Activated T-cell treated with anti-CD3 and anti-CD28 coated beads, Interleukin-2, amount 50 U/mL, for 72 hours (primary cell): ENCODE measurements around the gene UNC13B. TPM values are rescaled to one million over a fixed set of nuclear protein-coding genes. Genes with fewer than 3 reads are reported as not detected.

Experiments used
- ATAC-seq, 2 donors: fragments of 150-1000 bp; cut with Tn5 transposase; replicated peaks in 1 of 2; 2 replicates each; pipeline ENCODE4 v1.10.0; 2021; ENCODE audit warnings: moderate library complexity in 2 of 2, mild to moderate bottlenecking in 1 of 2
- DNase-seq, 2 donors: peaks; one replicate each; pipeline ENCODE4 v3.0.0; 2021 to 2022; ENCODE audit warnings: mixed read lengths in 1 of 2
- H3K27ac Mint-ChIP-seq: one replicate; pipeline ENCODE4 v1.8.0; 2022; ENCODE audit warnings: mild to moderate bottlenecking, moderate library complexity, mixed read lengths
- H3K27me3 Mint-ChIP-seq: one replicate; pipeline ENCODE4 v1.8.0; 2022; ENCODE audit warnings: low read depth, mixed read lengths
- H3K36me3 Mint-ChIP-seq, 2 donors: one replicate each; pipeline ENCODE4 v1.8.0; 2022; ENCODE audit warnings: mixed read lengths in 2 of 2, mild to moderate bottlenecking in 1 of 2; ENCODE audit not compliant: insufficient read depth in 2 of 2
- H3K4me1 Mint-ChIP-seq: one replicate; pipeline ENCODE4 v1.8.0; 2022; ENCODE audit warnings: low read depth, mixed read lengths
- H3K4me3 Mint-ChIP-seq, 2 donors: one replicate each; pipeline ENCODE4 v1.8.0; 2022; ENCODE audit warnings: mild to moderate bottlenecking in 2 of 2, mixed read lengths in 2 of 2, moderate library complexity in 2 of 2
- H3K9me3 Mint-ChIP-seq, 2 donors: one replicate each; pipeline ENCODE4 v1.8.0; 2022; ENCODE audit warnings: mixed read lengths in 2 of 2
- total RNA-seq, 2 donors: library from RNA; stranded (reverse); gene quantifications; one replicate each; pipeline ENCODE4 v1.2.3, GENCODE V29; 2022

The UNC13B gene
- total RNA-seq, 2 donors from 2014 or later, result 0.91 to 1.2 TPM

- Mint-ChIP-seq H3K27me3 (no peaks in the 10 kb centered on the region), H3K36me3 (no peaks in the 10 kb centered on the region), H3K4me3 (peak overlapping the region in 1 of 2 donors; percentile 2), H3K4me1 (peaks cover 37% of the 10 kb centered on the region), H3K9me3 (no peaks in the 10 kb centered on the region), H3K27ac (no peak overlapping the region)
- peak; percentile 47 to 56 for ATAC-seq
- DNase-seq, result no peak
Observed at GRCh38 chr9:35277628-35278359, 116.0 kb downstream of the UNC13B start.

DNA sequence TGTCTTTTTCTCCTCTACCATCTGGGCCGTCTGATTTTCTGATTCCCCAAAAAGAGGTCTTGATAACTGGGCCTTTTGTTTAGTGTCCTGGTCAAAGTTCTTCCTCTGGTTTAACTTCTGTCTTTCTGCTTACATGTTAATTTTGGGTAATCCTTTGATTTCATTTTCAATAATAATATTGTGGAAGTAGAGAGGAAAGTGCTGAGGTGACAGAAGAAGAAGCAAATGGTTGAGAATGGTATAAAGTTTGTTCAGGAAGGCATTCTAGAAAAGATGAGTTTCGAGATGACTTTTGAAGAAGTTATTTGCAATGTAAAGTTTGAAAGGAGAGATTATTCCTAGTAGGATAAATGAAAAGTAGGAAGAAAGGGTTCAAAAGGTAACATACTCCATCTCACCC, 118.1 kb downstream of the UNC13B start:
- ATAC-seq, result no peak
- H3K4me1 Mint-ChIP-seq, result peaks cover 30% of the 10 kb centered on the region
- no peaks in the 10 kb centered on the region for H3K9me3 Mint-ChIP-seq
- no peaks in the 10 kb centered on the region for H3K27me3 Mint-ChIP-seq
- H3K4me3 Mint-ChIP-seq, result no peak overlapping the region
- H3K36me3 Mint-ChIP-seq, result no peaks in the 10 kb centered on the region
- no peak overlapping the region for H3K27ac Mint-ChIP-seq
- no peak for DNase-seq

DNA sequence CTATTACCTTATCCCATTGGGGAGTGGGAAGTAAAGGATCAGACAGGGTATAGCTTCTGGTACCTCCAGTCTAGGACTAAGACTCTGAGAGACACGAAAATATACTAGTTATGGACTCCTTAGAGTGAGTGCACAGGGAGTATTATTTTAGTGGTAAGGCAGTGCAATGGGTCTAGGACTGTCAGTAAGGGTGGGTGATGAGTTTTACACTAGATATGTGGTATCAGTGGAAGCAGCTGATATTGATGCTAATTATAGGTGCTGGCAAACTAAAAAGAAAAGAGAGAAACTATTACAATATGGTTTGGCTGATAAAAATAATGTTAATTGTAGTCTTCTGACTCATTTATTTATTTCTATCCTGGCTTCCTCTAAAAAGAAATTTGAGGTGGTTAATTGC, 118.6 kb downstream of the UNC13B start:
- no peak for DNase-seq
- Mint-ChIP-seq H3K36me3 (no peaks in the 10 kb centered on the region), H3K9me3 (no peaks in the 10 kb centered on the region), H3K27me3 (no peaks in the 10 kb centered on the region), H3K27ac (no peak overlapping the region), H3K4me1 (peaks cover 29% of the 10 kb centered on the region), H3K4me3 (no peak overlapping the region)
- ATAC-seq, result no peak

DNA sequence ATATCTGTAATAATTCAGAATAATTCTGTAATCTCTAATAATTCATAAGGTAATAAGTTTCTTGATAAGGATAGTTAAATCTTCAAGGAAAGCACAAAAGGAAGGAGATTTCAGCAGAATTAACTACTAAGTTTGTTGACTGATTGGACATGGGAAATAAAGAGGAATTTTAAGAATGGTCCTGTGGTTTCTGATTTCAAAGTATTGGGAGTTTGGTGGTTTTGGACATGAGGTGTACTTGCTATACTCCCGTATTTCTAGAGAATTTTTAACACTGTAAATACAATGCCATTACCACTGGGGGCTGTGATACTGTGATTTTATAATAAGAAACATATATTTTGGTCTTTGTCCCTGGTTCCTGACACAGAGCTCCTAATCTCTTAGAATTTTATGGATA, 123.9 kb downstream of the UNC13B start:
- no peak for ATAC-seq
- H3K4me1 Mint-ChIP-seq, result no peaks in the 10 kb centered on the region
- no peaks in the 10 kb centered on the region for H3K36me3 Mint-ChIP-seq
- no peak overlapping the region for H3K27ac Mint-ChIP-seq
- no peak overlapping the region for H3K4me3 Mint-ChIP-seq
- H3K9me3 Mint-ChIP-seq, result no peaks in the 10 kb centered on the region
- DNase-seq, result no peak
- peaks cover 17% of the 10 kb centered on the region for H3K27me3 Mint-ChIP-seq

DNA sequence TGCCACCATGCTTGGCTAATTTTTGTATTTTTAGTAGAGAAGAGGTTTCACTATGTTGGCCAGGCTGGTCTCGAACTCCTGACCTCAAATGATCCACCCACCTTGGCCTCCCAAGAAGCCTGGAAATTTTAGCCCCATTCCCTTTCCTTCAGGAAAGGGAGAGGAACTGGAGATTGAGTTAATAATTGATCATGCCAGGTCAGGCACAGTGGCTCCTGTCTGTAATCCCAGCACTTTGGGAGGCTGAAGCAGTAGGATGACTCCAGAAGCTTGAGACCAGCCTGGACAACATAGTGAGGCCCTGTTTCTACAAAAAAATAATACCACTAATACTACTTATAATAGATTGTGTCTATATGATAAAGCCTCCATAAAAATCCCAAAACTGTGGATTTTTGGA, 124.6 kb downstream of the UNC13B start:
- no peak for DNase-seq
- H3K36me3 Mint-ChIP-seq, result no peaks in the 10 kb centered on the region
- no peaks in the 10 kb centered on the region for H3K4me1 Mint-ChIP-seq
- H3K27me3 Mint-ChIP-seq, result peaks cover 17% of the 10 kb centered on the region
- no peaks in the 10 kb centered on the region for H3K9me3 Mint-ChIP-seq
- ATAC-seq, result no peak
- H3K27ac Mint-ChIP-seq, result no peak overlapping the region
- H3K4me3 Mint-ChIP-seq, result no peak overlapping the region

DNA sequence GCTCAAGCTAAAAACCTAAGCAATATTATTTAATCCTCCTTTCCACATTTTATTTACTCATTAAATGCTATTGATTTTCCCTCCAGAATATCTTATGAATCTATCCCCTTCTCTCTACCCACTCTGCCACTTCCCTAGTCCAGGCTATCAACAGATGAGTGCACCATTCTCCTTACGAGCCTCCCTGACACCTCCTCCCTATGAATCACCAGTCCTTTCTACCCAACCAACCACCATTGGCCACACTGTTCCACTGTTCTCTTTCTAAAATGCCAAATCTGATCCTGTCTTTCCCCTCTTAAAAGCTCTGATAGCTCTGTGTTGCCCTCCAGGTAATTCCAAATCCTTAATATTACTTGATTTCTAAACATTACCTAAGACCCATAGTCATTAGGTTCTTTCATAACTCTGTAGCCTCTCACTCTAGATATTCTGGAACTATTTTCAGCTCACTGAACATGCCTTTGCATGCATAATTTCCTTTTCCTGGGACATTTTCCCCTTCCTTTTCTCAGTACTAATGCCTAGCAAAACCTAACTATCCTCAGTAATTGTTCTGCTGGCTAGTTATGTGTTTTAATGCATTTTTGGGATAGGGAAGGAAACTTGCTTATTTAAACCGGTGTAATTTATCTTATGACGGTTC, 126.3 kb downstream of the UNC13B start:
- H3K27ac Mint-ChIP-seq, result no peak overlapping the region
- no peaks in the 10 kb centered on the region for H3K36me3 Mint-ChIP-seq
- DNase-seq, result no peak
- H3K27me3 Mint-ChIP-seq, result peaks cover 26% of the 10 kb centered on the region
- no peak overlapping the region for H3K4me3 Mint-ChIP-seq
- H3K9me3 Mint-ChIP-seq, result no peaks in the 10 kb centered on the region
- H3K4me1 Mint-ChIP-seq, result no peaks in the 10 kb centered on the region
- no peak for ATAC-seq

- Mint-ChIP-seq H3K27me3 (peaks cover 32% of the 10 kb centered on the region), H3K36me3 (no peaks in the 10 kb centered on the region), H3K27ac (no peak overlapping the region), H3K4me3 (no peak overlapping the region), H3K9me3 (no peaks in the 10 kb centered on the region), H3K4me1 (no peaks in the 10 kb centered on the region)
- ATAC-seq (no peak), DNase-seq (no peak)
Observed at GRCh38 chr9:35288778-35289177, 127.0 kb downstream of the UNC13B start.

DNA sequence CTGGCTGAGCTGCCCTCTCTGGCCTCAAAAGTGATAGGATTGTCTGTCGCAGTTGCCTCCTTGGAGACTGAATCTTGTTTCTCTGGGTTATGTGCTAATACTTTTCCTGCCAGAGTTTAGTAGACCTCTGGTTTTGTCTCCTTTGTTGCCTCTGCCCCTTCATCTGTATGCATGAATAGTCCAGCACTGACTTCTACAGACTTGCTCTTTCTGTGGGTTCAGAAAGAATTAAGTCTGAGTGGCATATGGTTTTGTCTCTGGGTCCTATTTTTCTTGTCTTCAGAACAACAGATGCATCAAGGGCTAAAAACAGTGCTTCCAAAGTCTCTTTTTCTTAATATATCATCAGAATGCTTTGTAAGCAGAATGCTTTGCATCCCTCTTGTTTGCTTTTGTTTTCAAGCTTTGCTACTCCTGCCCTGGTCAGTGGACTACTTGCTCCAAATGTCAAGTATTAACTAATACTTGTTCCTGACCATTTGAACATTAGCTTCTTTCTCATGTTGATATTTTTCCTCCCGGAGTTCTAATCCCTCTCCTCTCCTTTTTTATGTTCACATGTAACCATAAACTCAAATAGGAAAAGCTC, 131.7 kb downstream of the UNC13B start:
- Mint-ChIP-seq H3K9me3 (no peaks in the 10 kb centered on the region), H3K27me3 (peaks cover 22% of the 10 kb centered on the region), H3K36me3 (no peaks in the 10 kb centered on the region), H3K27ac (no peak overlapping the region), H3K4me3 (no peak overlapping the region), H3K4me1 (no peaks in the 10 kb centered on the region)
- DNase-seq (no peak), ATAC-seq (no peak)

- Mint-ChIP-seq H3K27me3 (peaks cover 21% of the 10 kb centered on the region), H3K9me3 (no peaks in the 10 kb centered on the region), H3K27ac (no peak overlapping the region), H3K4me3 (no peak overlapping the region), H3K4me1 (no peaks in the 10 kb centered on the region), H3K36me3 (no peaks in the 10 kb centered on the region)
- DNase-seq, result no peak
- ATAC-seq, result no peak
Observed at GRCh38 chr9:35294066-35294465, 132.3 kb downstream of the UNC13B start.

DNA sequence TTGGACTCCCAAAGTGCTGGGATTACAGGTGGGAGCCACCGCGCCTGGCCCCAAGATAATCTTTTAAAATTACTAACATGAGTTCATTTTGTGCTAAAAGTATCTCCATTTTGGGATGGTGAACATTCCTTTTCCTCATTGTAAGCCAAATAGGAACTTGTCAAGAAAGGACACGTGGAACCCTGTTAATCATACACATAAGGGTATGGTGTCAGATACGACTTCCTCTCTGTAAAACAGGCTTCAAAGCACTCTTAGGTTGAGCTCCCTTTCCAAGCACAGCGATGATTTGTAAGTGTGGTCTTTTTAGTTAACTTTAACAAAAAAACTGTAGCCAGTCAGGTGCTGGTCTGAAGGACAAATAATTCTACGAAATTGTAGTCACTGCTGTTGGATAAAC, 132.7 kb downstream of the UNC13B start:
- Mint-ChIP-seq H3K36me3 (no peaks in the 10 kb centered on the region), H3K27ac (no peak overlapping the region), H3K4me3 (no peak overlapping the region), H3K27me3 (peaks cover 22% of the 10 kb centered on the region), H3K9me3 (no peaks in the 10 kb centered on the region), H3K4me1 (no peaks in the 10 kb centered on the region)
- ATAC-seq, result no peak
- no peak for DNase-seq

GRCh38 chr9:35295369-35296036, 133.7 kb downstream of the UNC13B start:
- no peaks in the 10 kb centered on the region for H3K36me3 Mint-ChIP-seq
- no peaks in the 10 kb centered on the region for H3K4me1 Mint-ChIP-seq
- no peak for ATAC-seq
- peaks cover 0 to under 1% of the 10 kb centered on the region in 2 donors for H3K9me3 Mint-ChIP-seq
- no peak overlapping the region for H3K27ac Mint-ChIP-seq
- no peak overlapping the region for H3K4me3 Mint-ChIP-seq
- peaks cover 29% of the 10 kb centered on the region for H3K27me3 Mint-ChIP-seq
- no peak for DNase-seq

DNA sequence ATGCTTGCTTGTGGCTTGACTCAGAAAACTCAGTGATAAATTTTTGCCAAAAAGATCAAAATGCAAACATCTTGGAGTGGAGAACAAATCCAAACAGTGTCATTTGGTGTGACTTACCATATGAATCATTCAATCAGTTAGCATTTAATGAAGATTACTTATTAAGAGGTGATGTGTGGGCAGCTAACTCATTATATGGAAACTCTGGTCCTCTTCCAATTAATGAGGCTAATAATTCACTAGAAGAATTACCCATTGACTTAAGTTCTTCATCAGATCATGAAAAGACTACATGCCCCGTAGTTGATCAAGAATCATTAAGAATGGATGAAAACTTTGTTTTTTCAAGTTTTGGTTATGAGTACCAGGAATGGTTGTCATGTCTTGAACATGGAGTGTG, 141.8 kb downstream of the UNC13B start:
- H3K27me3 Mint-ChIP-seq, result peaks cover 79% of the 10 kb centered on the region

DNA sequence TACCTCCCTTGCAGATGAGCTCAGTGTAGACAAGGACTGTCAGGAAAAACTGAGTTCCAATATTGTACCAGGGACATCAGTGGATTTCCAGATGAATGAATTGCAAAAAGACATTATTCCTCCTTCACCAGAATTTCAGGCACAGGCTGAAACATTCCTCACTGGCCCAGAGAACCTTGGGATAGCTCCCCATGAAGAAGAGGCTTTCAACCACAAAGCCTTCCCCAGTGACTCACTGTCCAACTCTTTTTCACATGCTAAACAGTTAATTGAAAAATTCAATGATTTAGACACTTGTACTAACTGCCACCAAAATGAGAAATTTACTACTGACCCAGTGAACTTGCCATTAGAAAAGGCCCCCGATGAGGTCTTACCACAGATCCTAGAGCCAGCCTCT, 144.5 kb downstream of the UNC13B start:
- H3K4me3 Mint-ChIP-seq, result no peak overlapping the region
- peaks cover 71% of the 10 kb centered on the region for H3K27me3 Mint-ChIP-seq
- DNase-seq (no peak), ATAC-seq (no peak)
- peaks cover 6% of the 10 kb centered on the region for H3K4me1 Mint-ChIP-seq
- no peaks in the 10 kb centered on the region for H3K9me3 Mint-ChIP-seq
- H3K27ac Mint-ChIP-seq, result no peak overlapping the region
- no peaks in the 10 kb centered on the region for H3K36me3 Mint-ChIP-seq

More for the DNA sequence above, 141.8 kb downstream of the UNC13B start:
- Mint-ChIP-seq H3K9me3 (peaks cover 0 to 2% of the 10 kb centered on the region in 2 donors), H3K27ac (no peak overlapping the region), H3K4me3 (no peak overlapping the region), H3K36me3 (no peaks in the 10 kb centered on the region), H3K4me1 (peaks cover 6% of the 10 kb centered on the region)
- DNase-seq (no peak), ATAC-seq (no peak)
